Measurements from ENCODE around the gene PTGS2. TPM values are rescaled to one million over a fixed set of nuclear protein-coding genes. Genes with fewer than 3 reads are reported as not detected.

Gene PTGS2
- total RNA-seq = 30.7 and 53.3 TPM in 2 replicates

GRCh38 chr1:186680245-186681061 lies at the start of gene PTGS2:
TSS of gene PTGS2 (minus strand) at chr1:186680423. CDS start at chr1:186680290, 133 bp downstream.

Other genes with a start within 250 kb of the PTGS2 start
- gene PDC, start 219.3 kb downstream of the PTGS2 start, total RNA-seq = 0.28 TPM in 1 of 2 replicates, not detected in the other
- gene PLA2G4A, start 148.5 kb upstream of the PTGS2 start, total RNA-seq = 28.4 and 42.3 TPM in 2 replicates

Measured in smooth muscle cell of bladder (primary cell).